MV-4-11 (cell line): ENCODE measurements around the gene TRIB2.

ENCODE experiments used
- DNase-seq: peaks from one replicate; lab custom pipeline; 2025; lab: John Stamatoyannopoulos, UW

The TRIB2 gene

DNA sequence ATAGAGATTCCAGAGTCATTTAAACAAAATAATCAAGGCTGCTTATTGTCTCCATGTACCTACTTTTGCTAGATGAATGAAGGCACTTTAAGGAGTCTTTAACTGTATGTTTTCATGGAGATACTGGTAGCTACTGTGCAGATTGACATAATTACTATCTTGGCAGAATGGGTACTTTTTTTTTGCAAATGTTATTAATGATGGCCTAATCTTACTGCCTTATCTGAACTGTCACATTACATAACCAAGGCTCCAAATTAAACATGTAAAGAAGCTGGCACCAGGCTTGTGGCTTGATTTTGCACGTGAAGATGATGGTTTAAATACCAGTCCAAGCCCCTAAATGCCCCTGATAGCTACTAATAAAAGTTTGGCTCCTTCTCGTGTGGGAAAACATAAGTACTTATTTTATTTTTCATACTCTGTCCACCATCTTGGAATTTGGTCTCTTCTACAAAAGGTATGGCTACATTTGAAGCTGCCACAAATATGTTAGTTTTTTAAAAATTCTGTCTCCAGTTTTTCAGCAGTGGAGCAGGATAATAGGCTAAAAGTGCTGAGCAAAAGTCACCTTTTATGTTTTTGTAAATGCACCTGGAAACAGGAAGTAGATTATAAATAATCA, 4.1 kb downstream of the TRIB2 start:
- DNase-seq: no peak

DNA sequence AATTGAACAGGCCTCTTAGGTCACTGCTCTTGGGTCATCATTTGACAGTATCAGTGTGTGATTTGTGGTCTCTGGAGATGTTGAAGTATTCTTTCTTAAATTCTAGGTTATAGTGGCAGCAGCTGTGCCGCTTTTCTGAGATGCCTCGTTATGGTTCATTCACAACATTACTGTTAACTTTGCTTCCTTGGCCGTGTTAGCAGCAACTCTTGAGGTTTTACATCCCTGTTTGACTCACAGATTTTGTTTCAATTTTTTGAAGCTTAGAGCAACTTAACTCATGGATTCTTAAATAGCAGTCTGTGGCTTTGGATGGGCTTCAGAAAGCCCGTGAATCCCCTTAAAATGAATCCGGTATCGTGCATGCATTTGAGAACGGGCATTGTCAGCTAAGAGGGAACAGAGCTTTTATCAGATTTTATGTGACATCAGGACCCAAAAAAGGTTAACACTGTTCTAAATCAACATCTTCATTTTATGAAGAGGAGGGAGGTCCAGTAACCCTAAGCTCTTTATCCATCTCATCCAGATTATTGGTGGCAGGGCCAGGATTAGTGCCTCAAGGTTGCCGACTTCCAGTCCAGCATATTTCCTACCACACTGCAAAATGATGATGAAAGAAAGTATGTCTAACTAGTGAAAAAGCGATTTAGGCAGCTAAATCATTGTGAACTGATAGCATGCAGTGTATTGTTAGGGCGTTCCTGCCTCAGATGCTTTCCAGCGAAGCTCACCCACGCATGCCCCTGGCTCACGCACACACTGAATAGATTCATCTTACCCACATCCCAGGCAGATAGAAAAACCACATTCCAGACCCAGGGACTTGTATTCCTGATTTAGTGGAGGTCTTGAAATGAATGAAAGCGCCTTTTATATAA, 5.1 kb downstream of the TRIB2 start:
- no peak for DNase-seq

DNA sequence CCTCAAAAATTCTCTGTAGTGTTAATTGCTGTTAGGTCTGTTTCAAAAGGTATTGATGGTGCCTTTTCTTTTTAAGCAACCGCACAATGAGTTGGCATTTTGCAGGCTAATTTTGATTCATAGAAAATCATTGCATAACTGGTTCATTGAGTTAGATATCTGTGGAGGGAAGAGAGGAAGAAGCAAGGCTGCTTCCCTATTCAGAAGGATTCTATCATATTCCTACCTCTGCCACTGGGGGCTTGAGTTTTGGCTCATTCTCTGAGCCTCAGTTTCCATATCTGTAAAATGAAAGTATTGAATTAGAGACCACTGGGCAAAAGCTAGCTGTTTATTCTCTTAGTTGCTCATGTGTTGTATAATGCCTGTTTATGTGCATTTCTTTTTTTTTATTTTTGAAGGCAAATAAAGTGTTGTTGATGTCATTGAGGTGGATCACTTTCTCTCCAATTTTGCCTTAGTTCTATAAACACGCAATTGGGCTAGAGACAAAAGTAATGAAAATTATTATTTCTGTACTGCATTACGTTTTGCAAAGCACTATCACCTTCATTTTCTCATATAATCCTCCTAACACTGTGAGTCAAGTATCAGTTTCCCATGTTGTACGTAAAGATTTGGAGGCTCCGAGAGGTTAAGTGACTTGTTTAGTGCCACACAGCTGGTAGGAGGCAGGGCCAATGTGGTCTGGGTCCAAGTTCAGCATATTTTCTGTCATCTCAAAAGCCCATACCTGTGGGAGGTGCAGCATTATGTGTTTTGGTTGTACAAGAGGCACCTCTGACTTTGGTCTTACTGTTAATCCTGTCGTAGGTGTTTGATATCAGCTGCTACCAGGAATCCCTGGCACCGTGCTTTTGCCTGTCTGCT, 5.9 kb downstream of the TRIB2 start:
- peak; percentile 57 for DNase-seq

DNA sequence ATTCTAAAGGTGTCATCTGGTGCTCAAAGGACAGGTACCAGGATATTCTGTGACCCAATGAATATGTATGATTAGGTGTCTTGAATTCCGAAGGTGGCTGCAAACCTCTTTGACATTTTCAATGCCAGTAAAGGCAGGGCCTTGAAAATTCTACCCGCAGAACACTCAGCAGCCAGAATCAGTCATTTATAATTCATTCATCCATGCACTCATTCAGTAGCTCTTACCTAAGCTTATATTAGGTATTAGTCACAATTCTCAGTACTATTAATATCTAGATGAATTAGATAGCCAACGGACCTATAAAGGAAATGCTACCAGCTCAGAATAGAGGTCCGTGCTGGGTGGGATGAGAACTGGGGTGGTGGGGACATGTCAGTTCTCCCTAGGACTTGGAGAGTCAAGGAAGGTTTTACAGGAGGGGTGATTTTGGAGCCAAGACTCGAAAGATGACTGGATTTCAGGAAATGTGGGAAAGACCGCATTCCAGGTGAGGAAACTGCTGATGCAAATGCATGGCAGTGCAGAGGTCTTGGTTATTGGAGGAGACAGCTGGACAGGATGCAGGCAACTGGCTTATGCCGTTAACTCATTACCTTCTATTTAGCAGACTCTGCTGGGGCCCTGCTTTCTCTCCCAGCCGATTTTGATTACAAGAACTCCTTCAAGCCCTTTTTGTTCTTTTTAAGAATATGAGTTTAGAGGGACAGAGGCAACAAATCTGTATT, 7.2 kb downstream of the TRIB2 start:
- DNase-seq: no peak

DNA sequence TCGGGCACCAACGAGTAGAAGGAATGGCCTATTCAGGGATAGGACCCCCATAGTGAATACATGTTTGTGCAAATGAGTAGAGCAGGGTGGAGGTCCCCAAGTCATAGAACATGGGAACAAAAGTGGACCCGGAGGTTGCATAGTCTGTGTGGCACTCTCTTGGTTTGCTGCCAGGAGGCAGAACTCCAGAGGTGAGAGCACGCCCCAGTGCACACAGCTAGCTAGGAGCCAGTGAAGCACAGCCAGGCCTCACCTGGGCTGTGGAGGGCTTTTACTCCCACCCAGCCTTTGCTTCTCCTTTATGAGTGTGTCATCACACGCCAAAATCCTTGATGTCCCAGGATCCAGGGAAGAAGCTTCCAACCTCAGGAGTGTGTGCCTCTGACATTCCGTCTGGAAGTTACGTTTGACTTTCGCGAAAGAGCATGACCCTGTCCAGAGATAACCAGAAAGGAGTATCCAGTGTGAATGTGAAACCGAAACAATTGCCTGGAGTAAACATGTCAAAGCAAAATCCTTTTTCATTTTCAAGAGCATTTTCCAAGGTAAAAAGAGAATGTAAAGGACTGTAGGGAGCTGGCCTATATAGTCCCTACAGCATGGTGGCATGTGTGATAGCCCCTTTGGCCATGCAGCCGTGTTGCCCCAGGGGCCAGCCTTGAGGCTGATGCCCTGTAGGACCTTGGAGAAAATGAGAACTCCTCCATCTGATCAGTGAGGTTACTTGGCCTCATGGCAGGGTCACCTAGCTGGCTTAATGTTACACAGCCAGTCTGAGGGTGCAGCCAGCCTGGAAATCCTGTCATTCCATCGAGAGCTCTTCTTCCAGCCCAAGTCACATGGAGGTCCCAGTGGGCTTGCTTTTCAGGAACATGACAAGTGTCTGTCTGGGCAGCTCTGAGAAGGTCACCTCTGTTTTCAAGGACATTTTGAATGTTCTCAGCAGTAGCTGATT, 8.8 kb downstream of the TRIB2 start:
- no peak for DNase-seq

DNA sequence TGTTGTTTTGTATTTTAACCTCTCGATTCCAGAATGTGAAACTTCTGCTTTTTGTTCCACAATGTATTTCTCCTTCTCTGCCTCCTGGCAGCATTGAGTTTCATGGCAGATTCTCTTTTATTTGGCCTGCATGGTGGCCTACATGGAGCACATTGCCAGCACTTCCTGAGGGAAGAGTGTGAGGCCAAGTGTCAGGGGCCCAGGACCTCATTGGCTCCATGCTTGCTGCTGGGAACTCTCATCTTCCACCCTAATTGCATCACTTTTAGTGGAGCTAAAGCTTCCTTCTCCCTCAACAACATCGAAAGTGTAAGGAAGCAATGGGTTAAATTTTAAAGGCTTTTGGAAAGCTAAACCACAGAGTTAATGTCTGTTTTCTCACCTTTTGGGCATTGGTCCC, 9.5 kb downstream of the TRIB2 start:
- DNase-seq: peak; percentile 17

DNA sequence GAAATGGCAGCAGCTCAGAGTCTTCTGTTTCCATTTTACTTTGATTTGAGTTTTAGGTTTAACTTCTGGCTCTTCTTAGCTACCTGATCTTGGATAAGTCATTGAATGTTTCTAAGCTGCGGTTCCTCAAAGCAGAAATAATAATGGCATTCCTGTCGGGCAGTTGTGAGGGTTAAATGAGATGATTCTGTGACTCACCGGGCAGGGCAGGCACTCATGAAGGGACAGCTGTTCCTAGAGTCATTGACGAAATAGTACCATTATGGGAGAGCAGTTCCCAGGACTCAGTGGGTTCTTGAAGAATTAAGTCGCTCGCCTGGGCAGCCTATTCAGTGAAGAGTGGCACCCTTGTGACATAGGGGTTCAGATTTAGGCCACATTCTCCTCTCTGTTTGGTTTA, 10.3 kb downstream of the TRIB2 start:
- DNase-seq: no peak

DNA sequence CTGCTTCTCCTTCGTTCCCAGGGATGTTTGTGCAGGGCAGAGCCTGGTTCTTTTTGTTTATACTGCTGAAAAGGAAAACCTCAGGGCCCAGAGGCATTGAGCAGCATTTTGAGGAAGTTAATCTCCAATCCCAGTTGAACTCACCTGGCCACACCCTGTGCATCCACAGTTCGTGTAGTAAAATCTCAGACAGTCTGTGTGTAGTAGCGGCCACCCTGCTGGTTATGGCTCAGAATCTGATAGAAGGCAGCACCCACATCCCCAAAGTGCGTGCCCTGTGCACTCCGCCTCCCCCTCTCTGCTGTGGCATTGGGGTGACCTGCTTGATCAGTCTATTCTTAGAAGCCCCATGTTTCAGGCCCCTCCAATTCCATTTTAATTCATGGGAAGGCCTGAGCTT, 10.9 kb downstream of the TRIB2 start:
- no peak for DNase-seq

DNA sequence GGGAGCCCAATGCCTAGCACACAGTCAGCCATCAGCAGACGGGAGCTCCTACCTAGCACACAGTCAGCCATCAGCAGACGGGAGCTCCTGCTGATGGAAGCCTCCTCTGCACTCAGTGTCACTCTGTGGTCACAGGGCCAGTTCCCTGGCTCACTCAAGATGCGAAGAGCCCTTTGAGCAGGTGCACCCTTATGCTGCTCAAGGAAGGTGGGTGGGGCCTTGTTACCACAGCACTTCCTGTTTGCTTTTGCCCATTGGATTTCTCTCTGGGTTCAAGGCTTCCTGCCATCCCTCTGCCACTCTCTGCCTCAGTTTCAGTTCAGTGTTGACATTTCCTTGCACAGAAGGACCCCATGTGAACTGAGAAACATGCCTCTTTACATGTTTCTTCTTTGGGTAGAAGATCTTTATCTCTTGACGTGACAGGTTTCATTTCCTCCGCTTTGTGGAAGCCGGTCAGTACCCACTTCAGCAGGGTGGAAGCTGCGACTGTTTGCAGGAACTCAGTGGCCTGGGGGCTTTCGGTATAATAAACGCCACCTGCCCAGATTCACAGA, 11.6 kb downstream of the TRIB2 start:
- DNase-seq: peak; percentile 85

DNA sequence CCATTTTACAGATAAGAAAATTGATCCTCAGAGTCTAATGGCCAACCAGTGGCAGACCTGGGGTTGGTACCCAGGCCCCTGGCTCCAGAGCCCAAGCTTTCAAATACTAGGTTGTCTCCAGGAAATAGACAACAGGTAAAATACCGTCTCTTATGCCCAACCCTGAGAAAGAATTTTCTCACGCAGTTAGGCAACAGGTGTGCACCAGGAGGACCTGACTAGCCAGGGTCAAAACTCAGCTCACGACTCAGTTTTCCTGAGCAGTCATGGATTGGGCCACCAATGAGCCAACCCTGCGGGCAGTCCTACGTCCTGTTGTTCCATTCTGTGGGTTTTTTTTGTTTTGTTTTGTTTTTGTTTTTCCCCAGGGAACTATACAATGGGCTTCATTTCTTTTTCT, 13.5 kb downstream of the TRIB2 start:
- no peak for DNase-seq

DNA sequence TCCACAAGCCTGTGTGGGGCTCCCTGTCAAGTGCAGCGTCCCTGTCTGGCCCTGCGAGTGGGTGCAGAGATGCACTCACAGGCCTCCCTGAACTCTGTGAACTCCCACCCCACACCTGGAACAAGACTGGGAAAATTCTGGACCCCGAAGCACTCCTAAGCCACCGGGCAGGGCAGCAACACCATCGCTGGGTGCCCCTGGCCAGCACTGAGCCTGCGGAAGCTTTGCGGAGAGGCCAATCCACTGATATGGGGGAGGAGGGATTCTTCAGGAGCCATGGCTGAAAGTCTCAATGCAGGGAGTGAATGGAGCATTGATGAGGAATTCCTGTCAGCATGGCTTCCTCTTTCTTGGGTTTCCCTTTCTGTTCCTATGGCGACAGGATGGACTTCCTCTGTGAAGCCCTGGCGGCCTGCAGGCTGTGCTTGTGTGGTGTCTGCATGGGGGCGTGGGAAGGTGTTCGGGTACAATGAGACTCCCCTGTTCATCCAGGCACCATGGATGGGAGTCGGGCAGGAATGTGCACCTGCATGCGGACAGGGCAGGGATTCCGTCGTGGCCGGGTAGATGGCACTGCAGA, 15.1 kb downstream of the TRIB2 start:
- DNase-seq: peak; percentile 66

DNA sequence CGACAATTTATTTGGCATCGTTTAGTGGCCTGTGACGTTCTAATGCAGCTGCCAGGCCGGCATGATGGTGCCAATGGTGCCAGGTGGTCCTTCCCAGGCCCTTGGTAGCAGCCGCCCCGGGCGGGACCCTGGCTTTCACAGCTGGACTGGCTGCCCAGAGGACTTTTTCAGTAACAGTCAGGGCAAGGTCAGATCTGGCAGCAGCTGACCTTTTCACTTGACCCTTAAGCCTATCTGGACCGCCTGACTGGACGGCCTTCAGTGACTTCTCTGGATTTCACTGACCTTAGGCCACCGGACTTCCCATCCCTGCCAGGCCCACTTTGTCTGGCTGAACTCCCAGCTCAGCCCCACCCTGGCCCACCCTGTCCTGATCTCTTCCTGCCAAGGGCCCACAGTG, 15.9 kb downstream of the TRIB2 start:
- no peak for DNase-seq

DNA sequence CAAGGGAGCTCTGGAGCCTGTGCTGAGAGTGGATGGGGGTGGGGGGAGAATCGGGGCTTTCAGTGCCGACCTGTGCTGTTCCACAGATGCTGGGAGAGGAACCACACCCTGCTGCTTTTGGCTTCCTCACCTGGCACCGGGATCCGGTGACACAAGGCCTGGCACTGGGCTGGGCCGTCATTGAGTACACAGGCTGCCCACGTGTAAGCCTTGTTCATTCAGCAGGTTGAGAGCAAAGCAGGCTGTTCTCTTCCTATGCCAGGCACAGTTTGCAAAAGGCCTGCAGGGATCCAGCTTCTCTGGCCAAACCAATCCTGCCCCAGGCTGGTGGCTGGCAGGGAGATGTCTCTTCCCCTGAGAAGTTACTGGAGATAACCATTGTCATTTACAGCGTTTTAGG, 17.1 kb downstream of the TRIB2 start:
- no peak for DNase-seq

DNA sequence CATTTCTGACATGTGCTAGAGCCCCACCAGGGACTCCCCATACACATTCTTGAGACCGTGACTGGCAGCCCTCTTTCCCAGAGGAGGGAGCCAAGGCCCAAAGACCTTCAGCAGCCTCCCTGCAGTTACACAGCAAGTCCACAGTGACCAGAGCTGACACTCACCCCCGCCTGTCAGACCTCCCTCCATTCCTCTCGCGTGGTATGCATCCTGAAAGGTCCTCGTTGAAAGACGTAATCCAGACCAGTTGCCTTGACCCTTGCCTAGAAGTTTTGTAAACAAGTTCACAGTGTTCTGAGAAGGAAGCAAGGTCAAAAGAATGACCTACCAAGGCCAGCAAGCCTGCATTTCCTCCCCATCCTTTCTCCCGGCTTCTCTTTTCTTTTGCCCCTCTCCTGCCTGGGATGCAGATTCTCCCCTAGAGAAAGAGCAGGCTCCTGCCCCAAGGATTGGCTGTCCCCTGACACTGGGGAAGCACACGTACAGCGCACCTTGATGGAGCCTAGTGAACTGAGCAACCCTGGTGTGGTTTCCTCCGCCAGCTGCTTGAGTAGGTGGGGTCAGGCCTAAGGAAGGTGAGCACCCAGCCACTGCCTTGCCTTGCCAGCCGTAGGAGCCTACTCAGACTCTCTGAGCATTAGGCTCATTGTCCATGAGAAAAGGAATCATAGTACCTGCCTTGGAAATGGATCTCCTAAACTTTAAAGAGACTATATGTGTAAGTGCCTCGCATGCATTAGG, 18.3 kb downstream of the TRIB2 start:
- DNase-seq: no peak

DNA sequence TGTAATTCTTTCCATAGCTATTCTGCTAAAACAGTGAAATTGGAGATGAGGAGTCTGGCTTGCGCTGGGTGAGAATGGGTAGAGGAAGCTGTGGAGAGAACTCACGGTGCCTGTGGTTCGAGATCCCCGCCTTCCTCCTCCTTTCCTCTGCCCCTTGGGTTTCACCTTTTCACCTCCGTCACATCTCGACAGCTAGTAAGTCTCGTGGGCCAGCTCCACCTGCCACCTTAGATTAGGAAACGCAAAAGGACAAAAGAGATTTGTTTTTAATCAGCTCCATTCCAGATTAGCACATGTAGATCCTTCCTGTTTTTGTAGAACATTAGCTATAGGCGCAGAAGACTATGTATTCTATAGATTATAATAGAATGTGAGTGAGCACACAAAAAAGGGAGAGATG, 20.6 kb downstream of the TRIB2 start:
- DNase-seq: no peak

DNA sequence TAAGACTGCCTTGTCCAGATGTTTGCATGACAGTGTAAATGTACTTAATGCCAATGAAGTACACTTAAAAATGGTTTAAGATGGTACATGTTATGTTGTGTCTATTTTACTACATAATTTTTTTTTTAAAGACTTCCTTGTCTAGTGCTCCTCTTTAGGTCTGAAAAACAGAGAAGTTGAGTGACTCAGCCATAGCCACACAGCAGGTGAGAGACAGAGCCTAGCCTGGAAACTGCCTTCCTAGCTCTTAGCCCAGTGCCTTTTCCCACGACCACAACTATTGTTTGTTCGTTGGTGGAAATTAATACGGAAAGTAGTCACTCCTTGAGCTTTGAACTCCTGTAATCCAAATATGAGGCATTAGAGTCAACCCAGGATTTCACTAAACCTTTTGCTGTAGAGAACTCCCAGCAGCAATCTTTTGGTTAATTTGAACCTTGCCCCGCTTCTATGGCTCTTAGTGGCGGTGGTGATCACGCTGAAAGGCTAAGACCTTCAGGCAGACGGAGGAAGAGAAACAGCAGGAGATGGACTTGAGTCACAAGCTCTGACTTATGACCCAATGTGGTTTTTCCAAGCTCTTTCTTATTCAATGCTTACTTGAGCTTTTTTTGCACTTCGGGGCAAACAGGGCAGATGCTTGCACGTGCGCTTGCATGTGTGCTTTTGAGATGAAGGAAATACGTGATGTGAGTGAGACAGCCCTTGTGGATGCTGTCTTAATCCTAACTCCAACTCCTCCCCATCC, 21.2 kb downstream of the TRIB2 start:
- DNase-seq: no peak

DNA sequence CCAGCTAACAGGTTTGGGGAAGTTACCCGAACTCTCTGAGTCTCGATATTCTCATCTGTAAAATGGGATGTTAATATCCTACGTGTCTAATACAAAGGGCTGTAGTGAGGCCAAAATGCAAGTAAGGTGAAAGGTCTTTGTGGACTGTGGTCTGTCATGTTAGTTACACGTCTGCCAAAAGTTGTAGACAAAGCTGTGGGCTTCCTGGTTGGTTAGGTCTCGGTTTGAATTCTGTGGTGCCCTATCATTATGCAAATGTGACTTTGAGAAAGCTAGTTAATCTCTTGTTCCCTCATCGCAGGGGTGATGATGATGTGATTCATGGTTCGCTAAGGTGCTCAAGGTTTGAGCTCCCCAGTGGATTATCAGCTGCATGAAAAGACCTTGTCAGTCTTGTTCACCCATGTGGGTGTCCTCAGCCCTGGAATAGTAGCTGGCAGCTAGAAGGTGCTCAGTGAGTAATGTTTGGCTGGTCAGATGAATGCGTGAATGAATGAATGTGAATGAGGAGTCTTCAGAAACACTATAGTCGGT, 23.1 kb downstream of the TRIB2 start:
- DNase-seq: no peak

DNA sequence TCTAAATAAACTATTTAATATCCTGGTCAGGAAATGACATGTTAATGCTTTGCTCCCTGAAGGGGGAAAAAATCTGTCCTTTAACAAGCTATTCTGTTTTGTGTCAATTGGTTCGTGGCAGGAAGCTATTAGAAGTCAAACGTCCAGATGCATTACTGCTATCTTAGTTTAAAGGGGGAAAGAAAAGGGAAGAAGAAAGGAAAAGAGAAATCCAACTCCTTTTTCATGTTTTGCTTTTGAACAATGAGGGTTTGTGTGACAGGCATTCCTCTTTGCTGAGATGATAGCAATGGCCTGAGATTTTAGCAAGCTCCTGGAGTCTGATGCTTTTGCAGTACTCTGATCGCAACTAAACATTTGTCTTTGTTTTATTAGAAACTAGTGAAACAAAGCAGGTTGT, 24.6 kb downstream of the TRIB2 start:
- no peak for DNase-seq
